ENCODE data around the gene CCNDBP1.
"Not testable (repeated sequence)": the region's sequence is repeated elsewhere in the genome, so short reads cannot be mapped to it uniquely, and the experiment has no call there.

CCNDBP1 gene

DNA sequence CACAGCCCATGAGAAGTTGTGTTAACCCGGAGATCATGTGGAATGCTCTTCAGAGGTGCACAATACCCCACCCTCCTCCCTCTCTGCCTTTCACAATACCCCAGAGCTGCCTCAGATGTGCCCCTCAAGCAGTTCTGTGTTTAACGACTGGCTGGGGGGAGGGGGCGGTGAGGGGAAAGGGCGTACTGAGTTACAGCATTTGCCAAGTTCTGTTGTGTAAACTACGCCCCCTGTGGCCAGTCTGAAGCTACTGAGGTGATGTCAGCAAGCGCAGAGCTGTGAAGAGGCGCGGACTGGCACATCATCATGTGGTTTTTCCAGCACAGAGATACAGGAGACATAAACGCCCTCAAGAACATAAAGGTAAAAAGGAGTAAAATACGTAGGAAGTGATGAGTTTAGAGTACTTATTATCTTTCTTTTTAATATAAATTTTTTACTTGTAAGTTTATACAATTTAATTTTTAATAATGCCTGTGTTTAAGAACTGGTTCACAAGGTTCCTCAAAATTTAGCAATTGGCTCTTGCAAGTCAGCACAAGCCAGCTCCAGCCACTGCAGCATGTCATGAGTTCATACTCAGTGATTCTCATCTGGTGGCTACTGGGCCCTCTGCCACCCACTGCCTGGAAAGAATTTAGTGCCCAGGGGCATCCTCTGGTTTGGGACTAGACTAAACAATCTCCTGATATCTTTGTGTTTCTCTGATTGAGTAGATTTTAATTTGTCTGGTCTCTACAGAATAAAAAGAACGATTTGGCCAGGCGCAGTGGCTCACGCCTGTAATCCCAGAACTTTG lies 33.9 kb downstream of the CCNDBP1 start:
- no peak for DNase-seq

DNA sequence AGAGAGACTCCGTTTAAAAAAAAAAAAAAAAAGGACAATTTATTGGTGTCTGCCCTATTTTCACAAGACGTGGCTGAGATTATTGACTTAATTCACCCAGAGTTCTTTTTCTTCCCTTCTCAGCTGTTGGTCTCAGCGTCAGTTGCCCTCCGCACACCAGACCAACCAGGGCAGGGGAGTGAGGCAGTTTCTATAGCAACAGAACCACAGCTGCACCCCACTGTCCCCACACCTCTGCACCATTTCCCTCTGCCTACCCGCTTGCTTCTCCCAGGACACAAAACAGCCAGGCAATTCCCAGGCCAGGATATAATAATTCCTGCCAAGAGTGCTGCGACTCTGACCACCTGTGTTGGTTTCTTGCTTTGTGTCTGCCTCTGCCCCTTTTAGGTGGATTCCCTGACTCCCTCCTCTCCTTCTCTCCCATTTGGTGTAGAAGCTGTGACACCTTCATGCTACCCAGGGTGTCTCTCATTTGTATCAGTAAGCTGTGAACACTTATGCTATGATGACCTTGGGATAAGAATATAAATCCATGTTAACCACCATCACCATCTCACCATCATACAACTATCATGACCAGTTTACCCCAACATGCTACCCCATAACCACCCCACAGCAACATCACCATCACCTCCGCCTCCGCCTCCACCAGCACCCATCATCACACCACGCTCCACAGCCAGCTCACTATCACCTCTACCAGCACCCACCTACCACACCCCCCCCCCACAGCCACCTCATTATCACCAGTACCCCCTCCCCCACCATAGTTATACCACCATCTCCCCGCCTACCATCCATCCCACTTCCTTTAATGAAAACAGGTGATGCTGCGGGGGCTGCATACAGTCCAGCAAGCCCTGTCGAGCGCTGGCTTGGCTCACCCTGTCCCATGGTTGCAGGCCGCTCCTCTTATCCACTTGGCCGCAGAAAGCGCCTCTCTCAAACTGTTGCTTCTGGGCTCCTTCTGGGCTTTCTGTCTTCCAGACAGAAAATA lies 35.0 kb downstream of the CCNDBP1 start:
- no peak for DNase-seq

DNA sequence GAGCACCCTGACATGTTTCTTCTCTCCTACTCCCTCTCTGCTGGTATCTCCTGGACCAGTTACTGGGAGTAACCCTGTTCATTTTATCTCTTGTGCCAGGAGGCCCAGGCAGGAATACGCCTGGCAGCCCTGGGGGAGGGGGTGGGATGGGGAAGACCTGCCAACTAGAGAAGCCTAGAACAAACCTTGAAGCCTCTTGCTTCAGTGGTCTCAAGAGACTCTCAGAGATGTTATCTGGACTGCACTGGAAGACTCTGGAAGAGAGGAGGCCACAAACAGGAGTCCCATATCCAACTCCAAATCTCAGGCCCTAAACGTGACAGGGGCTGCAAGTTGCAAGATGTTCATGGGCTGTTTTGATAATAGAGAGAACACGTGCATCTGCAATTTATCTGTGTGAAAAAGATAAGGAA lies 35.8 kb downstream of the CCNDBP1 start, which contains the start of gene EPB42:
EPB42 (minus strand) TSS at position 28 of the 413 bp plus-strand sequence. CDS start 193 bp downstream, outside the sequence.
- DNase-seq: no peak

DNA sequence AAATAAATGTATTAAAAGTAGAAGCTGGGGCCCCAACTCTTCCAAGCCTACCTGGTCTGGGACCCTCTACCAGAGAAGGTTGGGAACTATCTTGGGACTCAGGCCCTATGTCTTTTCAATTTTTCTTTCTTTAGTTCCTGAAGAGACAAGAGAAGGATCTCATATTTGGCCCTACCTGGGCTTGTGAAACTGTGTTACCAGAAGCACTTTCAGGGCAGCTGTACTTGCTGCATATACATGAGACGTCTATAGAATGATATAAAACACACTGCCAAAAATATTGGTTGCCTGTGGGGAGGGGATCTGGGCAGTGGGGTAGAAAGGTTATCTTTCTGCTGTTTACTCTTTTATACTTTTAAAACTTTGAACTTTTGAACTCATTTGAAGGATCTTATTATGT lies 36.2 kb downstream of the CCNDBP1 start:
- DNase-seq: no peak

DNA sequence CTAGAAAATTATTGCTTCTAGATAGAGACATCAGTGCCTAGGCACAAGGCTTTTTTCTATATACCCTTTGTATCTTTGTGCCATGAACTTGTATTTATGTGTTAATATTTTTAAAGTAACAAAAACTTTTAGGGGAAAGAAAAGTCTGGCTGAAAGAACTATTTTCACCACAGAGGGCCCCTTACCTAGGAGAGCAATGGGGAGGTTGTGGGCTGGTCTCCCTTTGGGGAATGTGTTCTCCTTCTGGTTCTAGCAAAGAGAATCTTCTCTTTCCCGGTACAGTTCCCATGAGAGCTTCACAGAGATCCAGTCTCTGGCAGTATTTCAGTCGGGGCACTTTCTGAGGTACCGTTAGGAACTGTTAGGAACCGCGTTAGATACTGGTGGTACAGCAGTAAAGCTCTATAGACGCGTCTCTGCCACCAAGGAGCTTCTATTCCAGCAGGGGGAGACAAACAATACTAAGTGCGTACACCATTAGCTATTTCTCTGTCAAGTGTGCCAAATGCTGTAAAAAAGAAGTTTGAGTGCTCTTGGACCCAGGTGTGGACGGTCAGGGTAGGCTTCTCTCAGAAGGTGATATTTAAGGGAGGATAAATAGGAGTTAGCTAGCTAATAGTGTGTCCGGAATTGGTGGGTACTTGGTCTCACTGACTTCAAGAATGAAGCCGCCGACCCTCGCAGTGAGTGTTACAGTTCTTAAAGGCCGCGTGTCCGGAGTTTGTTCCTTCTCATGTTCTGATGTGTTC lies 40.2 kb downstream of the CCNDBP1 start:
- peak; percentile 18 for DNase-seq

DNA sequence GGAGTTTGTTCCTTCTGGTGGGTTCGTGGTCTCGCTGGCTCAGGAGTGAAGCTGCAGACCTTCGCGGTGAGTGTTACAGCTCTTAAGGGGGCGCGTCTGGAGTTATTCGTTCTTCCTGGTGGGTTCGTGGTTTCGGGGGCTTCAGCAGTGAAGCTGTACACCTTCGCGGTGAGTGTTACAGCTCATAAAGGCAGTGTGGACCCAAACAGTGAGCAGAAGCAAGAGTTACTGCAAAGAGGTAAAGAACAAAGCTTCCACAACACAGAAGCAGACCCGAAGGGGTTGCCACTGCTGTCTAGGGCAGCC lies 40.7 kb downstream of the CCNDBP1 start:
- DNase-seq: not testable (repeated sequence)

DNA sequence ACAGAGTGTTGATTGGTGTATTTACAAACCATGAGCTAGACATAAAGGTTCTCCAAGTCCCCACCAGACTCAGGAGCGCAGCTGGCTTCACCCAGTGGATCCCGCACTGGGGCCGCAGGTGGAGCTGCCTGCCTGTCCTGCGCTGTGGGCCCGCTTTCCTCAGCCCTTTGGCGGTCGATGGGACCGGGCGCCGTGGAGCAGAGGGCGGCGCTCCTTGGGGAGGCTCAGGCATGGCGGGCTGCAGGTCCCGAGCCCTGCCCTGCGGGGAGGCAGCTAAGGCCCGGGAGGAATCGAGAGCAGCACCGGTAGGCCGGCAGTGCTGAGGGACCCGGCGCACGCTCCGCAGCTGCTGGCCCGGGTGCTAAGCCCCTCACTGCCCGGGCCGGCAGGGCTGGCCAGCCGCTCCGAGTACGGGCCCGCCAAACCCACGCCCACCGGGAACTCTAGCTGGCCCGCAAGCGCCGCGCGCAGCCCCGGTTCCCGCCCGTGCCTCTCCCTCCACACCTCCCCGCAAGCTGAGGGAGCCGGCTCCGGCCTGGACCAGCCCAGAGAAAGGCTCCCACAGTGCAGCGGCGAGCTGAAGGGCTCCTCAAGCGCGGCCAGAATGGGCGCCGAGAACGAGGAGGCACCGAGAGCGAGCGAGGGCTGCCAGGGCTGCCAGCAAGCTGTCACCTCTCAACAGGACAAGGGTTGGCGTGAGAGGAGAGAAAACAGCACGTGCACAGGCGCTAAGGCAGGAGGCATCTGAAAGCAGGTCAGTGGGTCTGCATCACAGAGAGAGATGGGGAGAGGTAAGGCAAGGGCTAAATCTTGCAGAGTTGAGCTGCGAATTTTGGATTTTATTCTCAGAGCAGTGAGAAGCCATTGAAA lies 41.5 kb downstream of the CCNDBP1 start:
- no peak for DNase-seq

DNA sequence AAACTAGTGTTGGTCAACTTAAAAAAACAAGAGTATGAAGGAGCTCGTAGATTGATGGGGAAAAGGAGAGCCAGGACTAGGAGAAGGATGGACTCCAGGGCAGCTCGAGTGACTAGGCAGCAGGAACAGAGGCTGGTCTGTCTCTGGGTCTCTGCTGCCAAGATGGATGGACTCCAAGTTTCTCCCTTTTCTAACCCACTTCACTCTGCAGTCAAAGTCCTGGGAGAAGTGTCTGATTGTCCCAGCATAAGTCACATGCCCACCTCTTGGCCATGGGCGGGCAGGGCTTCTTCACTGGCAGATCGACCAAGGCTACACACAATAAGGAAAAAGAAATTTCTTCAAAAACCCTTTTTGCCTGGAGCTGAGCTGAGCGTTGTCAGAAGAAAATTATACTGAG lies 44.8 kb downstream of the CCNDBP1 start:
- DNase-seq: no peak

DNA sequence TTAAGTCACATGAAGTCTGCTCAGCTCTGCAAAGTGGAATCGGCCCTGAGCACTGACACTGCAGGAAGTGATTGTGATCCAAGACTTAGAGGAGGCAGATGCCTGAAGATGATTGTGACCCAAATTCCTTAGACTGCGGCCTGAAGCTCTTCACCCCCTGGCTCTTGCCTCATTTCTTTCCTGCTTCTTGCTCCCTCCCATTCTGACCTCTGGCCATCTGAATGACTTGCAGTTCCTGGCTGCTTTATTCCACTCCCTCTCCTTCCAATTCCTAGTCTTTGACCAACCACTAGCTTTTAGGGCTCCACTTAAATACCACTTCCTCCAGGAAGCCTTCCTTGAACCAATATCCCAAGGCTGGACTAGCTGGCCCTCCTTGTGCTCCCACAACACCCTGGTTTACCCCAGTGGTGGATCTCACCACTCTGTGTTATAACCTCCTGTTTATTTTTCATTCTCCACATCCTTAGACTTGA lies 45.5 kb downstream of the CCNDBP1 start:
- DNase-seq: no peak

DNA sequence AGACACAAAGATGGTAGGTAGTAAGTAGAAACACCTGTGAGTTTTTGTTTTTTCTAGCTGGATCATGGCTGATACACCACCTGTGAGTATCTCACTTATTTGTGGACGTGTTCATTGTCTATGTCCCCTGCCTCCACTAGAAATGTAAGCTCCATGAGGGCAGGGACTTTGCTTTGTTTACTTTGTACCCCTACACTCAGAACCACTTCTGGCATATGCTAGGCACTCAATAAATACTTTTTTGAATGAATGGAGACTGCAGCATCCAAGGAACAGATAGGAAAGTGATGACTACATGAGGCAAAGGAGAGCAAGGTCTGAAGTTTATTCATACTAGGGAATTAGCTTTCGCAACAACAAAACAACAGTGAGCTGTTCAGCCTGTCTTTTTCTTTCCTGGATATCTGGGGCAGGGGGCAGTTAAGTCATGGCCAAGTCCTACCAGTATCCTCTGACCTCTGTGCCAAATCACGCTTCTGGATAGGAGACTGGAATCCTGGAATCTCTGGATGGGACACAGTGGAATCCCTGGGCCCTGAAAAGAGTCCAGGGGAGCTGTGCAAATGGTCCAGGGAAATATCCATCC lies 47.2 kb downstream of the CCNDBP1 start:
- no peak for DNase-seq

DNA sequence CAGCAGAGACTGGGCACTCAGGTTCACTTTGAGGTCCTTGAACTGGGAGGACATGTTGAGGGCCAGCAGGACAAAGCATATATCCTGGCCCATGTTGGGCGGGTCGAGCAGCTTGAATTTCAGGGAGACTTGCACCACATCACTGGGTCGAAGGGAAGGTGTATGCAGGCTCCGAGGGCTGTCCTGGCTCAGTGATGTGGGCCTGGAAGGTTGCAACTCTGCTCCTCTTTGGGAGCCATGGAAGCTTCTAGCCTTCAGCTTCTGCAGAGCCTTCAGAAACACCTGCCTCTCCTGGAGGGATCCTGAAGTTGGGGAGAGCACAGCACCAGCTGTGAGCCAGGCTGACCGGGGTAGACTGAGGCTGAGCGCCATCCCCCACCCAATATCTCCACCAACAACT lies 50.3 kb downstream of the CCNDBP1 start:
- DNase-seq: no peak

DNA sequence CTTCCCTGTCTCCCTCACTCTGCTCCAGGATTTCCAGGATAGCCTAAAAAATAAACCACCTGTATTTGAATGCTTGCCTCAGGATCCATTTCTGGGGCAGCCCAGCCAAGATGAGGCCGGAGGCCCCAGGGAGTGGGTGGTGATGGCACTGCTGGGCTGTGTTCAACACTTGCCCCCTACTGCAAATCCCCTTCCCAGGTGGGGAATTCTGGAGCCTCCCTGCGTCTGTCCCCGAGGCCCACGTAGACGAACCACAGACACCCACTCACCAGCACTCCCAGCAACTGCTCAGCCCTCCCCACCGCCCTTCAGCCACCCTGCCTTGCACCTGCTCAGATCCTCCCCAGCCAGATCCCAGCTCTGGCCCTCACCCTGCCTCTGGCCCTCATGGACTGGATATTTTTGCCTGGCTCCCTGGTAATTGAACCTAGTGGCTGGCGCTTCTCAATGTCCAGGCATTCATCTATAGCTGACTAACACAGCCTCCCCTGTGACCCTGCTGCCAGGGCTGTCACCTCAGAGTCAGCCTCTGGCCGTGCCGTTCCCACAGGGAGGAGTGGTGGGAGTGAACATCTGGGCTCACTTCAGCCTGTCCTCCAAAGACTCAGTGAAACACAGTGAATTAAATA lies 52.8 kb downstream of the CCNDBP1 start:
- DNase-seq: no peak

DNA sequence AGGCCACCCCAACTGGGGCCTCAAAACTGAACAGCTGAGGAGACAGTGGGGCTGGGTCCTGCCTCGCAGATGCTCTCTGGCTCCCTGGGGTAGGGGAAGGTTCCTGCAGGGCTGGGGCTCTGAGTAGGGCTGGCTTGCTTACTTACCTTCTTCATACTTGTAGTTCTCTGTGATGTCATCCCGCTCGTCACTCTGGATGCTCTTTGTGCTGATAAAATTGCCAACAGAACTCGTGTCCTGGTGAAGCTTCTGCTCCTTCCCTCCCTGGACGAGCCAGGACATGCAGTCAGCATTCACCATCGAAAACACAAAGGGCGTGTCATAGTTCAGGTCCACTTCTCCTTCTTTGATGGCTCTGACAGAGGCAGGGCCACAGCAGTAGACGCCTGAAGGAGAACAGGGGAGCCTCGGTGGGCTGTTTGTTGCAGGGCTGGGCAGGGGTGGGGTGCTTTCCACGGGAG lies 53.5 kb downstream of the CCNDBP1 start:
- DNase-seq: no peak

DNA sequence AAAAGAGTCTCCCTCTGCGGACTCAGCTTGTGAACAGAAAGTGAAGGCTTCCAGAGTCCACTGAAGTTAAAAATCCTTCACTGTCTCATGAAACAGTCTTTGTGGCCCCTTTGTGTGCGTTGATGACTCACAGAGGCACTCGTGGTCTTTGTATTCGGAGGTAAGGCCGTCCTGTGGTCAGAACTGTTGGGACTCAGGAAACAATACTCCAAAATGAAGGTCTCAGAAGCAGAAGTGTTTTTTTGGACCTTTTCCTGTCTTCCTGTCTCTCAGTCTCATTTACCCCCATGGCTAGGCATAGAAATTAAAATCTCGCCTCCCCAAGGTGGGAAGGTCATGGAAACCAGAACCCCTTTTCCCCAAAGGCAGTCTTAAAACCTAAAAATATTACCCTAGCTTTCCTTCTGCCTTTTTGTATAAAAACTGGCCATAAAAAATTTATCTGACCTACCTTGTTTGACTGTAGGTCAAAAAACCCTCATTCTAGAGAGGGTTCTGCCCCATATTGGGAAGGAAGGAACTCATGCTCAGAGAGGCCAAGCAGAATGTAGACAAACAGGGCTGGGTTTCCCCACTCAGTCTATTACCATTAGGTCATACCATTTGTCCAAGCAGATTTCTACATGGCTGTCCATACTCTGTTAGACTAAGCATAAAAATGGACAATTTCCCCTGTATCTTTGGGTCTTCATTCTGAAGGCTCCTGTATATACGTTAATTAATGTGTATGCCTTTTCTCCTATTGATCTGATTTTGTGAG lies 54.7 kb downstream of the CCNDBP1 start:
- DNase-seq: no peak

DNA sequence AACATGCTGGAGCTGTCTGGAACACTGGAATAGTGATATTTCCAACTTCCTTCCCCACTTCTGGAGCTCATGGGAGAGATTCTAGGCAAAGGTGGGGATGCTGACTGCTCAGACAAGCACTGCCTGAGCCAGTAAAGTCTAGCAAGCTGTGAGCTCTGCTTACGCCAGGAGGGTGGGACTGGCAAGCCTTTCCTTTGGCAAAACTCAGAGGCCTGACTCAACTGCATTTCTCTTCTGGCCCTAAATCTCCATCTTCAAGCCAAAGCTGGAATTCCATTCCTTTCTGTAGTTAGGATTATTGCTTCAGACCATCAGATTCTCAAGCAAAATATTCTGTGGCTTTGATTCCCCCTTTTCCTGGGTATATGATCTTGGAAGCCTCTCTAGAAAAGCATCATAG lies 55.9 kb downstream of the CCNDBP1 start:
- no peak for DNase-seq

DNA sequence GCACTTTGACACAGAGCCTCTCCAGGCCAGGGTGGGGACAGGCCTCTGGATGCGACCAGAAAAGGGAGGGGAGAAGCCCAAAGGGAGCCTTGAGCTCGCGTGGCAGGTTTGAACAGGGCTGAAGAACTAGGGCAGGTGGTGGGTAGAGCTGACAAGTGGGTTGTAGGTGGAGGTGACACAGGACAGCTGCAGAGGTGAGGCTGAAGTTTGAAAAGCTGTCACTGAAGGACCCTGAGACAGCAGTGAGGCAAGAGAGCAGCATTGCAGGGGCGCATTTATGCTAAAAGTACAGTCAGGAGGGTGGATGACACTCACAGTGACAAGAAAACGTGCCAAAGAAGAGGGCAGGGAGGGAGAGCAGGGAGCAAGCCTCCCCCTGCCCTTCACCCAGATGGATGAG lies 57.4 kb downstream of the CCNDBP1 start:
- DNase-seq: no peak

DNA sequence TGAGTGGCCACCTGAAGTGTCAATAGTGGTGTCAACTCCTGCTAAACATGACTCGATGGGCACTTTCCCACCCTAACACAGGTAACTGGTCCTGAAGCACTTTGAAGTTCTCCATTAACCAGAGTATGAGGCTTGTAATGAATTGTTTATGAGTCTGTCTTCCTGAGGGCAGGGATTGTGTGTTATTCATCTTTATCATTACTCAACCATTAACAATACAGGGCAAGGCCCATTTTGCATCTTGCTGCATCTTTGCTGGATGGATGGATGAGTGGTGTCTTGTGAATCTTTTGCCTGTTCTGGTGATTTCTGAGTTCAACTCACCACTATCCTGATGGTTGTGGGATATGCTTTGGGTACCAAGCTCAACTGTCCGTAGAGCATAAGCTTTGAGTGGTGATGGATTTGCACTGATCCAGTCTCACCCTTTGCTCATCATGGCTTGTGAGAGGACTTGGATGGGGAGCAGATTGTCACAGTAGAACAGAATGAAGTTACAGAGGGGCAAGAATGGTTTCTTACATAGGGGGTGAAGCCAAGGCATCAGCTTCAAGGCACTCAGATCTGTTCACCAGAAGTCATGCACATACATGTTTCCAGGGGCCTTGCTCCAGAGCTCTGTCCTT lies 57.9 kb downstream of the CCNDBP1 start:
- DNase-seq: no peak

DNA sequence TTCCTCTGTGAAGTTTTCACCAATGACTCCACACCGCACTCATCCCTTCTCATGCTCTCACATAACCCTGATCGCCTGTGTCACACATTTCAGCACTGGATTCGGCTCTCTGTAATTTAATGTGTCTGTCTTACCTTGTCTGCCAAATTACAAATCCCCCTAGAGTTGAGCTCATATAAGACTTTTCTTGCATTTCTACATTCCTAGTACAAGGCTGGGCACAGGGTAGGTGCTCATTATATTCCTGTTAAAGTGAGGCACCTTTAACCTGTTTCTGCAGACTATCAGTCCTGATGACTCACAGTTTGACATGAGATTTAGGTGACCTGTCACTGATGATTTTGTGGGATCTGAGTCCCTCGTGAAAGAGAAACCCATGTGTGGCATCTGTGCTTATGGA lies 58.9 kb downstream of the CCNDBP1 start:
- DNase-seq: no peak

DNA sequence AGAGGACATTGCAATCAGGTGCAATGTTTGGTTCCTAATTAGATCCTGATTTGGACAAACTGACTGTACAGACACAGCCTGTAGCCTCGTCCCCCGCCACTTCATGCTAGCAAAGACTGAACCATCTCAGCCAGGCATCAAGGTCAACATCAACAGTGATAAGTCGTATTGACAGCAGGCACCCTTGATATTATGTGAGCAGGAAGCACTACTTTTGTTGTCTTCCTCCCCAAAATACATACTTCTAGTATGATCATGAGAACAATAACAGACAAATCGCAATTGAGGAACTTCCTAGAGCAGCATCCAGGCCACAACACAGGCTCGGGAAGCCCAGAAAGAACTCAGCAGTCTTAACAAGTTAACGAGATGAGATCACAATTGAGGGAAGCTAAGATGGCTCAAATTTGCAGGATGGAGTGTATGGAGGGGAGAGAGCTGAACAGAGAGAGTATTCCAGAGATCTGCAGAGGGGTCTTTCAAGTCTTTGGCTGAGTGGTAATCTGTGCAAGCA lies 61.1 kb downstream of the CCNDBP1 start:
- no peak for DNase-seq

All from stimulated activated CD4-positive, alpha-beta T cell treated with anti-CD3 and anti-CD28 coated beads, Interleukin-12 subunit alpha, Interleukin-12 subunit beta, amount 100 ng/mL, for 4 hours (primary cell).